ENCODE measurements around the gene RCOR1.

DNA sequence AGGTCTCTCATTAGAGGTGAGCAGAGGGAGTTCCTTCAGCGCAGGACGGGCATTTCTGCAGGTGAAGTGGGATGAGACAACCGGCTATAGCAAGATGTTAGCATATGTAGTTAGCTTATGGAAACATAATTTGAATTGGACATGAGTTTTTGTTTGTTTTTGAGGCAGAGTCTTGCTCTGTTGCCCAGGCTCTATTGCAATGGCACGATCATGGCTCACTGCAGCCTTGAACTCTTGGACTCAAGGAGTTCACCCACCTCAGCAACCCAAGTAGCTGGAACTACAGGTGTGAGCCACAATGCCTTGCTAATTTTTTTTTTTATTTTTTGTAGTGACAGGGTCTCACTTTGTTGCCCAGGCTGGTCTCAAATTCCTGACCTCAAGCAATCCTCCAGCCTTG is 69.2 kb downstream of the RCOR1 start:
- TF ChIP-seq, protein P1, sequence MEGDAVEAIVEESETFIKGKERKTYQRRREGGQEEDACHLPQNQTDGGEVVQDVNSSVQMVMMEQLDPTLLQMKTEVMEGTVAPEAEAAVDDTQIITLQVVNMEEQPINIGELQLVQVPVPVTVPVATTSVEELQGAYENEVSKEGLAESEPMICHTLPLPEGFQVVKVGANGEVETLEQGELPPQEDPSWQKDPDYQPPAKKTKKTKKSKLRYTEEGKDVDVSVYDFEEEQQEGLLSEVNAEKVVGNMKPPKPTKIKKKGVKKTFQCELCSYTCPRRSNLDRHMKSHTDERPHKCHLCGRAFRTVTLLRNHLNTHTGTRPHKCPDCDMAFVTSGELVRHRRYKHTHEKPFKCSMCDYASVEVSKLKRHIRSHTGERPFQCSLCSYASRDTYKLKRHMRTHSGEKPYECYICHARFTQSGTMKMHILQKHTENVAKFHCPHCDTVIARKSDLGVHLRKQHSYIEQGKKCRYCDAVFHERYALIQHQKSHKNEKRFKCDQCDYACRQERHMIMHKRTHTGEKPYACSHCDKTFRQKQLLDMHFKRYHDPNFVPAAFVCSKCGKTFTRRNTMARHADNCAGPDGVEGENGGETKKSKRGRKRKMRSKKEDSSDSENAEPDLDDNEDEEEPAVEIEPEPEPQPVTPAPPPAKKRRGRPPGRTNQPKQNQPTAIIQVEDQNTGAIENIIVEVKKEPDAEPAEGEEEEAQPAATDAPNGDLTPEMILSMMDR (IDR thresholded peaks at IDR 0.05 in 8 of 11, conservative IDR thresholded peaks at IDR 0.05 in 3 of 11), result no peak
- no peak for TF ChIP-seq POLR2A (IDR thresholded peaks at IDR 0.05)
- TF ChIP-seq POLR2AphosphoS5 (IDR thresholded peaks at IDR 0.05), result no peak
